GM12891 (cell line): ENCODE results near the gene MYO5B.
A peak's percentile ranks its signal among the peaks of the same experiment; 100 is the strongest.

Experiments used
- PAX5 ChIP-seq: IDR thresholded peaks from 2 replicates; pipeline ENCODE4 v1.6.1; 2011; ENCODE audit warnings: low read length, moderate library complexity, mild to moderate bottlenecking; ENCODE audit not compliant: insufficient read depth, severe bottlenecking
- POLR2A ChIP-seq: IDR thresholded peaks from 2 replicates; pipeline ENCODE4 v1.6.1; 2011; ENCODE audit warnings: low read depth, low read length, control low read depth
- POLR2AphosphoS5 ChIP-seq: IDR thresholded peaks from 2 replicates; pipeline ENCODE4 v1.6.1; 2011; ENCODE audit warnings: low read depth, low read length, control low read depth
- POU2F2 ChIP-seq: IDR thresholded peaks from 2 replicates; pipeline ENCODE4 v1.6.1; 2011; ENCODE audit warnings: low read depth, mild to moderate bottlenecking, control low read depth, low read length, moderate library complexity
- SPI1 ChIP-seq: IDR thresholded peaks from 2 replicates; pipeline ENCODE4 v1.6.1; 2011; ENCODE audit warnings: low read depth, low read length, control low read depth
- TAF1 ChIP-seq: IDR thresholded peaks from 2 replicates; pipeline ENCODE4 v1.6.1; 2011; ENCODE audit warnings: low read depth, low read length, control low read depth

GRCh38 chr18:50189160-50189559 is 5.8 kb downstream of the MYO5B start:
- TF ChIP-seq POLR2A = no peak
- TF ChIP-seq POLR2AphosphoS5 = no peak
- TF ChIP-seq TAF1 = no peak
- peak; percentile 54 for TF ChIP-seq SPI1
- TF ChIP-seq POU2F2 = no peak
- no peak for TF ChIP-seq PAX5
